ENCODE results near the gene LILRA2. TPM values are rescaled to one million over a fixed set of nuclear protein-coding genes. Genes with fewer than 3 reads are reported as not detected.

The LILRA2 gene
- total RNA-seq, 1 experiment from 2014 or later, result not detected

DNA sequence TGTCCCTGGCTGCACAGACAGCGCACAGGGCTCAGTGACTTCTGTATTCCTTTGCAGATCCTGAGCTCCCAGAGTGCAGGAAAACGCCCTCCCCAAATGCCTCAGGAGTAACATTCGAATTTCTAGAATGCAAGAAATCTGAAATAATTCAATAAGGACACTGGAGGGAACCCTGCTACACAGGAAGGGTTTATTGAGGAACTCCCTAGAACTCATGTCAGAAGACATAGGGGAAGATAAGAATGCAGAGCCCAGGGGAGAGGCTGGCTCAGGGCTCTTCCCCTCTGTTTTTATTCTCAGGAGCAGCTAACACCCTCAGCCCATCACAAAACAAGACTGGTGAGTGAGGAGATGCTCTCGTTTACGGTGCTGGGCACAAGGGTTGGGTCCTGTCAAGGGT, 26.6 kb downstream of the LILRA2 start:
- H4K91ac ChIP-seq (ENCODE audit: insufficient read length, low read depth, low read length), result no peak overlapping the region

More for the DNA sequence above, 26.6 kb downstream of the LILRA2 start:
- no peak for DNase-seq
- WGBS (ENCODE audit: extremely low coverage, insufficient read length, low lambda C conversion rate), result no CpG with 5 or more reads among the region's 5 CpGs
- Histone ChIP-seq H2AFZ (ENCODE audit: low read length) (no peak overlapping the region), H4K8ac (replicated peaks; ENCODE audit: insufficient read length, low read depth, low read length) (no peak overlapping the region), H2BK5ac (ENCODE audit: insufficient read length, low read length) (no peak overlapping the region), H3K79me1 (ENCODE audit: insufficient read depth, low read depth, low read length, poor library complexity, severe bottlenecking) (no peaks in the 10 kb centered on the region), H4K20me1 (ENCODE audit: control insufficient read depth, insufficient read depth, insufficient read length) (no peaks in the 10 kb centered on the region), H3K27ac (ENCODE audit: insufficient read length, low read depth, low read length) (no peak overlapping the region), H3K23me2 (ENCODE audit: insufficient read length, low read depth, low read length, poor library complexity, severe bottlenecking) (no peaks in the 10 kb centered on the region), H3K9me3 (ENCODE audit: control insufficient read depth, low read depth, low read length) (peaks cover 72% of the 10 kb centered on the region), H2BK120ac (ENCODE audit: low read depth, low read length, poor library complexity, severe bottlenecking) (no peak overlapping the region), H3K9ac (ENCODE audit: extremely low read depth, insufficient read length, low read length) (no peak overlapping the region), H3T11ph (ENCODE audit: low read length) (no peak overlapping the region), H3K4ac (ENCODE audit: low read depth, low read length) (no peak overlapping the region), H3K14ac (ENCODE audit: insufficient read depth, low read length) (no peak overlapping the region), H2BK12ac (ENCODE audit: insufficient read length, low read depth, low read length) (no peak overlapping the region), H3K23ac (ENCODE audit: insufficient read length, low read depth, low read length) (no peak overlapping the region), H3K18ac (ENCODE audit: insufficient read length, low read depth, low read length) (no peak overlapping the region), H3K27me3 (ENCODE audit: insufficient read depth, low read length) (no peaks in the 10 kb centered on the region), H3K56ac (ENCODE audit: insufficient read length, low read depth, low read length) (no peak overlapping the region), H2BK20ac (ENCODE audit: low read depth, low read length, poor library complexity, severe bottlenecking) (no peak overlapping the region), H3K79me2 (ENCODE audit: insufficient read depth, low read length) (no peaks in the 10 kb centered on the region), H4K5ac (ENCODE audit: insufficient read length, low read depth, low read length) (no peak overlapping the region), H3K4me1 (ENCODE audit: insufficient read depth, low read length) (no peaks in the 10 kb centered on the region), H2AK5ac (ENCODE audit: insufficient read length, low read length) (no peak overlapping the region), H3K4me2 (ENCODE audit: insufficient read depth, insufficient read length, low read length) (no peak overlapping the region), H2BK15ac (ENCODE audit: low read depth, low read length) (no peak overlapping the region)
- H3K27me3 Mint-ChIP-seq (ENCODE audit: low read depth), result no peaks in the 10 kb centered on the region; the same call in 1 of the 2 replicates
- peaks cover 4 to 13% (median 6%) of the 10 kb centered on the region in 3 experiments; a peak in 4 of 7 replicates for H3K36me3 Mint-ChIP-seq (ENCODE audit: insufficient read depth in 1 of 3, low read depth in 3 of 3)
- no peaks in the 10 kb centered on the region for H3K4me1 Mint-ChIP-seq
- no peak overlapping the region for H3K4me3 Mint-ChIP-seq
- no peak overlapping the region for H3K27ac Mint-ChIP-seq
- H3K9me3 Mint-ChIP-seq, result peaks cover 83 to 87% of the 10 kb centered on the region in 2 experiments
- no peak for TF ChIP-seq CTCF (conservative IDR thresholded peaks at IDR 0.05)
